ENCODE data around the gene ATOSB.

Gene ATOSB

DNA sequence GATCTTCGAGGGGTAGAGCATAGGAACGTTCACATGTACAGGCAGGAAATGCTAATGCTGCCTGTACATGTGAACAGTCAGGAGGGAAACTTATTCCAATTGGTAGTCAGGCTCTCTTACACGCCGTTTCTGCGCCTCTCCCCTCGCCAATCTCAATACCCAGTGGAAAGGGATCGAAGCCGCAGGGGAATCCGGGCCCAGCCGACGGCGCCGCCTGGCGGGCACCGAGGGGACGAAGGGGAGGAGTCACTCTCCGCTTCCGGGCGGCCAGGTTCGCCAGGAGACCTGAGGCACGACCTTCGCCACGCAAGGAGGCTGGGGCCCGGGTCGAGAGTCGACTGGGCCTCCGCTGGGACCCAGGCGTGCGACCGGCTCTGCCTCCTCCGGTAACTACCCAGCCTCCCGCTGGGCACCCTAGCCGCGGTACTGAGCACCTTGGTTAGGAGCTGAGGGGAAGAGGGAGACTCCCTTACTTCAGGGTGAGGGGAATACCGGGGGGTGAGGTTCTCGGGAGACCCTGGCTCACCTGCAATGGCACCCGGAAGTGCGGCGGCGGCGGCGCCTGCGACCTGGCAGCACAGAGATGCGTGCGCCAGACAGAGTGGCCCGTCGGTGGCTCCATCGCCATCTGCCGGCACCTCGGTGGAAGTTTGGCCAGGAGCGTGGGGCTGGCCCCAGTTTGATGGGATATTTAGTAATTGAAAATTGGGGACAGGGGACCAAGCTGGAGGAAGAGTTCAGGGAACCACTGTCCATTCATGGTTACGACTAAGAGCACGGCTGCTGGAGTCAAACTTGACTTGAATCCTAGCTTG is 19.4 kb downstream of the ATOSB start, which contains the start of gene PIGO:
Gene PIGO (minus strand): TSS at position 557 of the 815 bp plus-strand sequence. CDS start 1,026 bp downstream, outside the sequence.
- no peaks in the 10 kb centered on the region for H3K27me3 ChIP-seq
- TF ChIP-seq, protein P1, sequence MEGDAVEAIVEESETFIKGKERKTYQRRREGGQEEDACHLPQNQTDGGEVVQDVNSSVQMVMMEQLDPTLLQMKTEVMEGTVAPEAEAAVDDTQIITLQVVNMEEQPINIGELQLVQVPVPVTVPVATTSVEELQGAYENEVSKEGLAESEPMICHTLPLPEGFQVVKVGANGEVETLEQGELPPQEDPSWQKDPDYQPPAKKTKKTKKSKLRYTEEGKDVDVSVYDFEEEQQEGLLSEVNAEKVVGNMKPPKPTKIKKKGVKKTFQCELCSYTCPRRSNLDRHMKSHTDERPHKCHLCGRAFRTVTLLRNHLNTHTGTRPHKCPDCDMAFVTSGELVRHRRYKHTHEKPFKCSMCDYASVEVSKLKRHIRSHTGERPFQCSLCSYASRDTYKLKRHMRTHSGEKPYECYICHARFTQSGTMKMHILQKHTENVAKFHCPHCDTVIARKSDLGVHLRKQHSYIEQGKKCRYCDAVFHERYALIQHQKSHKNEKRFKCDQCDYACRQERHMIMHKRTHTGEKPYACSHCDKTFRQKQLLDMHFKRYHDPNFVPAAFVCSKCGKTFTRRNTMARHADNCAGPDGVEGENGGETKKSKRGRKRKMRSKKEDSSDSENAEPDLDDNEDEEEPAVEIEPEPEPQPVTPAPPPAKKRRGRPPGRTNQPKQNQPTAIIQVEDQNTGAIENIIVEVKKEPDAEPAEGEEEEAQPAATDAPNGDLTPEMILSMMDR (IDR thresholded peaks at IDR 0.05; ENCODE audit: low read depth, low read length) = peak; percentile 76
- peak within 1 kb of the TSS; percentile 95 for H3K4me3 ChIP-seq (ENCODE audit: low read depth, low read length)
- DNase-seq = peak; percentile 90
- no peaks in the 10 kb centered on the region for H3K4me1 ChIP-seq
- no peaks in the 10 kb centered on the region for H3K9me3 ChIP-seq
- H3K36me3 ChIP-seq = peaks cover 6% of the 10 kb centered on the region

GRCh38 chr9:35091536-35091935 is 24.1 kb downstream of the ATOSB start:
- Histone ChIP-seq H3K4me1 (no peaks in the 10 kb centered on the region), H3K9me3 (no peaks in the 10 kb centered on the region), H3K36me3 (peaks cover 16% of the 10 kb centered on the region), H3K27me3 (no peaks in the 10 kb centered on the region), H3K4me3 (ENCODE audit: low read depth, low read length) (no peak overlapping the region)
- DNase-seq = no peak
- TF ChIP-seq, protein P1 (IDR thresholded peaks at IDR 0.05; ENCODE audit: low read depth, low read length) = no peak

DNA sequence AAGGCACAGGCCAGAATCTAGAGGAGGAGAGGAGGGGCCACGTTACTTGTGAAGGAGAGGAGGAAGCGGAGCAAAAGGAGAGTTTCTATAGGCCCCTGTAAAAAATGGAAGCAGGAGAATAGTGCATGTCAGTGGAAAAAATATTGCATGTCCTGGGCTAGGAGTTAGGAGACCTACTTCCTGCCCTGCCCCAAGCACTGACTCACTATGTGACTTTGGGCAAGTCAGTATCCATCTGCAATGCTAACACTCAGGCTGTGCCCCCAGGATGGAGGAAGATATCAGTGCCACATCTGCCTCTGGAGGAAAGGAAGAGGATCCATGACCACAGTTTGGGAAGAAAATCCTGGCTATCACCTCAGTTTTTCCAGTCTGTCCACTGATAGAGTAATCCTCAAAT is 26.2 kb downstream of the ATOSB start:
- Histone ChIP-seq H3K4me1 (no peaks in the 10 kb centered on the region), H3K36me3 (peaks cover 16% of the 10 kb centered on the region), H3K9me3 (no peaks in the 10 kb centered on the region), H3K4me3 (ENCODE audit: low read depth, low read length) (no peak overlapping the region), H3K27me3 (no peaks in the 10 kb centered on the region)
- DNase-seq = no peak
- TF ChIP-seq, protein P1 (IDR thresholded peaks at IDR 0.05; ENCODE audit: low read depth, low read length) = no peak

DNA sequence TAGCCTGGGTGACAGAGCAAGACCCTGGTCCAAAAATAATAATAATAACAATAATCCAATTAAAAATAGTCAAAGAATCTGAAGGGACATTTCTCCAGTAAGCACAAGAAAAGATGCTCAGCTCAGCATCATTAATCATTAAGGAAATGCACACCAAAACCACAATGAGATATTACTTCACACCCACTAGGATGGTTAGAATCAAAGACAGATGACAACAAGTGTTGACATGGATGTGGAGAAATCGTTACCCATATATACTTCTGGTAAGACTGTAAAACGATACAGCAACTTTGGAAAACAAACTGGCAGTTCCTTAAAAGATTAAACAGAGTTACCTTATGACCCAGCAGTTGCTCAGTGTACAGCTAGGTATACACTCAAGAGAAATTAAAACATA is 30.6 kb downstream of the ATOSB start:
- H3K4me1 ChIP-seq = no peaks in the 10 kb centered on the region
- peaks cover 13% of the 10 kb centered on the region for H3K36me3 ChIP-seq
- DNase-seq = no peak
- TF ChIP-seq, protein P1 (IDR thresholded peaks at IDR 0.05; ENCODE audit: low read depth, low read length) = no peak
- H3K4me3 ChIP-seq (ENCODE audit: low read depth, low read length) = no peak overlapping the region
- no peaks in the 10 kb centered on the region for H3K27me3 ChIP-seq
- no peaks in the 10 kb centered on the region for H3K9me3 ChIP-seq

- no peaks in the 10 kb centered on the region for H3K27me3 ChIP-seq
- DNase-seq = peak; percentile 92
- peaks cover 8% of the 10 kb centered on the region for H3K36me3 ChIP-seq
- TF ChIP-seq, protein P1 (IDR thresholded peaks at IDR 0.05; ENCODE audit: low read depth, low read length) = no peak
- H3K4me3 ChIP-seq (ENCODE audit: low read depth, low read length) = peak within 1 kb of the TSS; percentile 77
- H3K4me1 ChIP-seq = no peaks in the 10 kb centered on the region
- no peaks in the 10 kb centered on the region for H3K9me3 ChIP-seq
These were observed 36.0 kb downstream of the ATOSB start, which contains the start of gene FANCG for GRCh38 chr9:35079426-35080341. Gene FANCG (minus strand): TSS chr9:35079942. CDS start chr9:35079524, 418 bp downstream.
